K562 (cell line): ENCODE data around the gene TMEM123. TPM values are rescaled to one million over a fixed set of nuclear protein-coding genes. Genes with fewer than 3 reads are reported as not detected.
A peak's percentile ranks its signal among the peaks of the same experiment; 100 is the strongest.

Experiments
- ATAC-seq: fragments of 200-7000 bp; cut with Tn5 transposase; 3 replicates; pipeline ENCODE4 v1.9.1; 2020; ENCODE audit warnings: moderate library complexity
- BruUV-seq: library from RNA; stranded (reverse); fragments of 400-500 nt; replicated peaks from 2 replicates; lab custom pipeline; 2021; lab: Mats Ljungman, UMichigan
- CTCF ChIA-PET: fragments of 300-600 bp; formaldehyde crosslinking; extraction: SDS; loops from one replicate; lab custom pipeline; 2021; ENCODE audit warnings: low intra/inter-chr PET ratio; lab: Yijun Ruan, JAX
- POLR2A ChIA-PET: fragments of 300-600, 350-650 bp; sonication (Branson Sonifier 250); formaldehyde crosslinking; extraction: SDS; loops from one replicate; lab custom pipeline; 2021; ENCODE audit warnings: antibody characterized with exemption, inconsistent platforms; lab: Yijun Ruan, JAX
- DNase-seq, 4 experiments: peaks; one replicate each; pipeline versions ENCODE4 v3.0.0 to v3.0.0-alpha.2; 2011 to 2018; ENCODE audit warnings: low spot score in 3 of 4, mixed read lengths in 3 of 4; ENCODE audit errors: extremely low read depth in 1 of 4
- FAIRE-seq: peaks from 2 replicates; lab custom pipeline; 2011; peaks lifted over from hg19 to GRCh38; lab: Jason Lieb, UNC
- H2AFZ ChIP-seq: 2 replicates; pipeline ENCODE4 v1.6.0; 2011; ENCODE audit warnings: low read depth, low read length, control low read depth, inconsistent platforms
- H3K27ac ChIP-seq: fragments of 200-600 bp; 3 replicates; pipeline ENCODE4 v1.8.0; 2011; ENCODE audit warnings: low read depth, mild to moderate bottlenecking, control low read depth, inconsistent platforms, low read length, moderate library complexity, mixed read lengths; ENCODE audit errors: extremely low read depth
- H3K27me3 ChIP-seq, 2 experiments: fragments of 300-600 bp in 1 of 2; 2 replicates in 1 of 2; 3 replicates in 1 of 2; pipeline versions ENCODE4 v1.6.0 to v1.8.0; 2011; ENCODE audit warnings: inconsistent platforms in 2 of 2, low read length in 2 of 2, mild to moderate bottlenecking in 1 of 2, mixed read lengths in 1 of 2, moderate library complexity in 1 of 2; ENCODE audit not compliant: control insufficient read depth in 2 of 2, insufficient read depth in 2 of 2
- H3K36me3 ChIP-seq: fragments of 300-600 bp; 3 replicates; pipeline ENCODE4 v1.8.0; 2011; ENCODE audit warnings: mild to moderate bottlenecking, low read length, inconsistent platforms; ENCODE audit not compliant: control insufficient read depth, insufficient read depth
- H3K4me1 ChIP-seq, 2 experiments: fragments of 200-600 bp in 1 of 2; replicated peaks in 1 of 2; 2 replicates in 1 of 2; 3 replicates in 1 of 2; pipeline versions ENCODE4 v1.5.1 to v1.8.0; 2011; ENCODE audit warnings: inconsistent platforms in 2 of 2, low read length in 2 of 2, mild to moderate bottlenecking in 1 of 2, mixed read lengths in 1 of 2, moderate library complexity in 1 of 2; ENCODE audit not compliant: control insufficient read depth in 2 of 2, insufficient read depth in 2 of 2
- H3K4me2 ChIP-seq: 2 replicates; pipeline ENCODE4 v1.6.1; 2011; ENCODE audit warnings: low read length, control low read depth, inconsistent platforms, mixed read lengths; ENCODE audit not compliant: insufficient read depth
- H3K4me3 ChIP-seq: fragments of 200-600 bp; sonication (generic), shearing (Covaris generic); 2 replicates; pipeline ENCODE4 v1.5.1; 2016; ENCODE audit warnings: control low read depth, inconsistent platforms
- H3K79me2 ChIP-seq: fragments of 200-600 bp; 3 replicates; pipeline ENCODE4 v1.8.0; 2011; ENCODE audit warnings: low read length, inconsistent platforms; ENCODE audit not compliant: control insufficient read depth, insufficient read depth
- H3K9ac ChIP-seq, 2 experiments: 2 replicates each; pipeline versions ENCODE4 v1.6.0 to v1.6.1; 2011; ENCODE audit warnings: low read depth in 2 of 2, low read length in 2 of 2, control low read depth in 1 of 2, inconsistent platforms in 1 of 2, mild to moderate bottlenecking in 1 of 2, mixed read lengths in 1 of 2; ENCODE audit not compliant: insufficient read depth in 1 of 2
- H3K9me1 ChIP-seq: one replicate; pipeline ENCODE4 v1.6.0; 2011; ENCODE audit warnings: inconsistent platforms, mild to moderate bottlenecking, low read length, moderate library complexity; ENCODE audit not compliant: control insufficient read depth, insufficient read depth
- H3K9me3 ChIP-seq: replicated peaks from 2 replicates; pipeline ENCODE4 v1.5.1; 2011; ENCODE audit warnings: low read depth, low read length, inconsistent platforms; ENCODE audit not compliant: control insufficient read depth, insufficient read depth
- H4K20me1 ChIP-seq: replicated peaks from 2 replicates; pipeline ENCODE4 v1.6.1; 2011; ENCODE audit warnings: low read length, inconsistent platforms, mixed read lengths; ENCODE audit not compliant: control insufficient read depth, insufficient read depth
- BCOR ChIP-seq: fragments of 450-650 bp; IDR thresholded peaks from 2 replicates; pipeline ENCODE4 v1.6.1; 2016
- NFIX ChIP-seq: fragments of 250-450 bp; sonication (Bioruptor Pico); IDR thresholded peaks from 2 replicates; pipeline ENCODE4 v1.4.0; 2020; ENCODE audit warnings: low read depth, mild to moderate bottlenecking, moderate library complexity
- RBM25 ChIP-seq: fragments of 200-400 bp; formaldehyde crosslinking; IDR thresholded peaks from 2 replicates; pipeline ENCODE4 v1.6.1; 2018; ENCODE audit warnings: low read length, low read depth, moderate library complexity; ENCODE audit not compliant: severe bottlenecking
- TARDBP ChIP-seq: fragments of 450-650 bp; IDR thresholded peaks from 2 replicates; pipeline ENCODE4 v1.6.1; 2016
- WGBS: fragments of 100-300 bp; shearing (Covaris generic); methylation state at CpG from one replicate; pipeline ENCODE4 v1.1.6; 2016; ENCODE audit warnings: low coverage, mixed read lengths; ENCODE audit not compliant: insufficient coverage; ENCODE audit errors: missing lambda C conversion rate; 5-methylcytosine and 5-hydroxymethylcytosine counted together
- in situ Hi-C: fragments of 300-500 bp; cut with MboI; formaldehyde crosslinking; loops from 4 replicates; pipeline ENCODE4 v1.15.0; 2018; ENCODE audit warnings: inconsistent platforms, mixed read lengths
- intact Hi-C: fragments of 100-400 bp; cut with micrococcal nuclease; formaldehyde crosslinking; loops from 2 replicates; pipeline ENCODE4 v1.14.2; 2022
- polyA plus RNA-seq, 8 experiments: library from polyadenylated mRNA; depleted of rRNA in 4 of 8; stranded (reverse) in 5 of 8; unstranded in 3 of 8; fragments of >200 nt; fragmentation: Nextera tagmentation in 2 of 8; fragmentation: Illumina TruSeq in 1 of 8; extraction: Ambion mirVana in 2 of 8; extraction: Trizol in 1 of 8; gene quantifications; 2 replicates each; pipeline versions ENCODE4 v1.2.1 to v1.2.3, GENCODE V29; 2011 to 2014; ENCODE audit warnings: inconsistent platforms in 1 of 8, missing spikeins in 1 of 8
- total RNA-seq, 7 experiments: library from RNA; depleted of rRNA in 6 of 7; stranded (reverse); fragments of >200 nt in 6 of 7; fragmentation: Illumina TruSeq in 2 of 7; extraction: Trizol in 2 of 7; gene quantifications; 2 replicates each; pipeline versions ENCODE4 v1.2.1 to v1.2.3, GENCODE V29; 2011 to 2021; ENCODE audit warnings: low replicate concordance in 1 of 7

Gene TMEM123
- total and polyA plus RNA-seq, 9 of the 15 experiments (the other 6 are each of a cell fraction or from before 2014, with no cell fraction given), result 19.8 to 344 (median 82.4) TPM

GRCh38 chr11:102377891-102378290 lies 74.7 kb downstream of the TMEM123 start:
- in situ Hi-C loops, result no loop called here
- DNase-seq, result no peak
- Histone ChIP-seq H2AFZ (no peak overlapping the region), H3K9me3 (no peaks in the 10 kb centered on the region), H3K4me1 (peaks cover 3 to 7% of the 10 kb centered on the region in 2 experiments; a peak in 3 of 5 replicates), H3K79me2 (peaks cover 11% of the 10 kb centered on the region), H4K20me1 (no peaks in the 10 kb centered on the region), H3K9ac (no peak overlapping the region; a peak in 1 of 4 replicates), H3K36me3 (peaks cover 41% of the 10 kb centered on the region), H3K27me3 (no peaks in the 10 kb centered on the region), H3K27ac (no peak overlapping the region), H3K4me2 (no peak overlapping the region), H3K9me1 (no peaks in the 10 kb centered on the region), H3K4me3 (no peak overlapping the region)
- intact Hi-C loops, result no loop called here
- ChIA-PET CTCF (no interaction called here), POLR2A (no interaction called here)
- TF ChIP-seq NFIX (CRISPR knock-in tag), result no peak
- FAIRE-seq, result no peak
- BruUV-seq, result TSS peak; percentile 21
- ATAC-seq, result no peak
- WGBS, result 91% methylated on average over 2 of the region's 2 CpGs

GRCh38 chr11:102375720-102376399 lies 76.7 kb downstream of the TMEM123 start:
- peaks cover 41% of the 10 kb centered on the region for H3K36me3 ChIP-seq
- H3K79me2 ChIP-seq, result peaks cover 11% of the 10 kb centered on the region
- POLR2A ChIA-PET, result interaction anchor here (0.6 to 1.5 kb wide), 4 partner anchors 14 to 586 kb away, joined by 3 to 6 read pairs (median 4); no protein-coding TSS in a partner anchor
- CTCF ChIA-PET, result no interaction called here
- H3K27me3 ChIP-seq, result no peaks in the 10 kb centered on the region
- ATAC-seq (no peak), FAIRE-seq (no peak), DNase-seq (no peak)
- H4K20me1 ChIP-seq, result no peaks in the 10 kb centered on the region
- 85% methylated on average over 3 of the region's 5 CpGs for WGBS
- H3K4me3 ChIP-seq, result no peak overlapping the region
- no TSS peak for BruUV-seq
- no peaks in the 10 kb centered on the region for H3K9me1 ChIP-seq
- intact Hi-C loops (no loop called here), in situ Hi-C loops (no loop called here)
- no peak overlapping the region for H3K27ac ChIP-seq
- no peak overlapping the region for H3K9ac ChIP-seq
- no peak overlapping the region for H2AFZ ChIP-seq
- H3K9me3 ChIP-seq, result no peaks in the 10 kb centered on the region
- no peak for TF ChIP-seq NFIX (CRISPR knock-in tag)
- peak; percentile 52 for TF ChIP-seq RBM25
- TF ChIP-seq TARDBP, result no peak
- TF ChIP-seq BCOR, result 0 out of 2 replicates have a peak, but pooled peaks have one; percentile 15
- peaks cover 3% of the 10 kb centered on the region in 2 experiments; a peak in 2 of 5 replicates for H3K4me1 ChIP-seq
- no peak overlapping the region for H3K4me2 ChIP-seq
